Fibroblast of mammary gland (primary cell): ENCODE results near the gene XG.
"Not testable (repeated sequence)": the region's sequence is repeated elsewhere in the genome, so short reads cannot be mapped to it uniquely, and the experiment has no call there.

Source experiments
- DNase-seq: peaks from one replicate; pipeline ENCODE4 v3.0.0-alpha.2; 2010; ENCODE audit warnings: low read depth
- H3K4me3 ChIP-seq: 2 replicates; pipeline ENCODE4 v1.5.1; 2011; ENCODE audit warnings: low read depth, mild to moderate bottlenecking, low read length, moderate library complexity; ENCODE audit not compliant: control insufficient read depth
- TF ChIP-seq, protein P1 (sequence below): conservative IDR thresholded peaks from 2 replicates; pipeline ENCODE4 v1.5.1; 2011; ENCODE audit warnings: low read depth, low read length, inconsistent platforms; ENCODE audit not compliant: control insufficient read depth, insufficient read depth

Gene XG

DNA sequence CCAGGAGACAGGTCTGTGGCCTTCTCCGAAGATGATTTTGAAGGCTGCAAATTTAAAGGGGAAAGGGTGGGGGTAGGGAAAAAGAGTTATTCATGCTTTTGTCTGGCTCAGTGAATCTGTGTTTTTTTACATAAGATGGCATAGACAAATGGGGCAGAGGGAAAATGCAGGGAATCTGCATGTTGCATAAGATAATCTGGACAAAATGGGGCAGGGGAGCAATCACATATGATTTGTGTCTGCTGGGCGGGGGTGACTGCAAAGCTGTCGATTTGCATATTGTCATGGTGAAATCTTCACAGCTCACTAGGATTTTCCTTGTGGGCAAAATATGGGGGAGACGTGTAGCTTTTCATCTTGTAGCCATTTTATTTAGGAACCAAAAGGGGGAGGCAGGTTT is 47.5 kb downstream of the XG start:
- DNase-seq = no peak
- H3K4me3 ChIP-seq = no peak overlapping the region
- TF ChIP-seq, protein P1, sequence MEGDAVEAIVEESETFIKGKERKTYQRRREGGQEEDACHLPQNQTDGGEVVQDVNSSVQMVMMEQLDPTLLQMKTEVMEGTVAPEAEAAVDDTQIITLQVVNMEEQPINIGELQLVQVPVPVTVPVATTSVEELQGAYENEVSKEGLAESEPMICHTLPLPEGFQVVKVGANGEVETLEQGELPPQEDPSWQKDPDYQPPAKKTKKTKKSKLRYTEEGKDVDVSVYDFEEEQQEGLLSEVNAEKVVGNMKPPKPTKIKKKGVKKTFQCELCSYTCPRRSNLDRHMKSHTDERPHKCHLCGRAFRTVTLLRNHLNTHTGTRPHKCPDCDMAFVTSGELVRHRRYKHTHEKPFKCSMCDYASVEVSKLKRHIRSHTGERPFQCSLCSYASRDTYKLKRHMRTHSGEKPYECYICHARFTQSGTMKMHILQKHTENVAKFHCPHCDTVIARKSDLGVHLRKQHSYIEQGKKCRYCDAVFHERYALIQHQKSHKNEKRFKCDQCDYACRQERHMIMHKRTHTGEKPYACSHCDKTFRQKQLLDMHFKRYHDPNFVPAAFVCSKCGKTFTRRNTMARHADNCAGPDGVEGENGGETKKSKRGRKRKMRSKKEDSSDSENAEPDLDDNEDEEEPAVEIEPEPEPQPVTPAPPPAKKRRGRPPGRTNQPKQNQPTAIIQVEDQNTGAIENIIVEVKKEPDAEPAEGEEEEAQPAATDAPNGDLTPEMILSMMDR = no peak

DNA sequence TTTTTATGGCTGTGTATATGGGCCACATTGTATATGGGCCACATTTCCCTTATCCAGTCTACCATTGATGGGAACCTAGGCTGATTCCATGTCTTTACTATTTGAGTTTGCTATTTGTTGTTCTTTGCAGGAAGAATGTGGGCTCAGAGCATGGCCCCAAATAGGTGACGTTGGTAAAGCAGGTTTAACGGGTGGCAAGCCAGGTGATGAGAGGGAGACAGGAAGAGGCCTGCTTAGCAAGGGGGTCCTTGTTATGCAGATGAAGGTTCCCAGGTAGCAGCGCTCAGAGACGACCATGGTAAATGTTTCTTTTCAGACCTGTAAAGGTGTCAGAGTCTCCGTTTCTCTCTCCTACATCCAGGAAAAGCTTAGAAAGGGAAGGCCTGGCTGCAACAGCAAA is 48.1 kb downstream of the XG start:
- not testable (repeated sequence) for DNase-seq, H3K4me3 ChIP-seq

DNA sequence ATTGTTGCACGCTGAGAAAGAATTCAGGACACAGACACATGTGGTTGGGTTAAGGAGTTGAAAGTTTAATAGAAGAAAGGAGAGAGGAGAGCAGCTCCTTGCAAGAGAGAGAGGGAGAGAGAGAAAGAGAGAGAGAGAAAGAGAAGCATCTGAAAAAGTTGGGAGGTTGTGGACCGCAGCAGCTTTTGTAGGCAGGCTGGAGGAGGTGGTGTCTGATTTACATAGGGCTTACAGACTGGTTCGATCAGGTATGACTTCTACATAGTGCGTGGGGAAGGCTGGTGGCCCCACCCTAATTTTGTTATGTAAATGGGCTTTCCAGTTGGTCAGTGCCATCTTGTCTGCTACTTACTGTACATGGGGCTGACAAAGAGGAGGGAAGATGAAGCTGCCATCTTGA is 49.4 kb downstream of the XG start:
- no peak overlapping the region for H3K4me3 ChIP-seq

DNA sequence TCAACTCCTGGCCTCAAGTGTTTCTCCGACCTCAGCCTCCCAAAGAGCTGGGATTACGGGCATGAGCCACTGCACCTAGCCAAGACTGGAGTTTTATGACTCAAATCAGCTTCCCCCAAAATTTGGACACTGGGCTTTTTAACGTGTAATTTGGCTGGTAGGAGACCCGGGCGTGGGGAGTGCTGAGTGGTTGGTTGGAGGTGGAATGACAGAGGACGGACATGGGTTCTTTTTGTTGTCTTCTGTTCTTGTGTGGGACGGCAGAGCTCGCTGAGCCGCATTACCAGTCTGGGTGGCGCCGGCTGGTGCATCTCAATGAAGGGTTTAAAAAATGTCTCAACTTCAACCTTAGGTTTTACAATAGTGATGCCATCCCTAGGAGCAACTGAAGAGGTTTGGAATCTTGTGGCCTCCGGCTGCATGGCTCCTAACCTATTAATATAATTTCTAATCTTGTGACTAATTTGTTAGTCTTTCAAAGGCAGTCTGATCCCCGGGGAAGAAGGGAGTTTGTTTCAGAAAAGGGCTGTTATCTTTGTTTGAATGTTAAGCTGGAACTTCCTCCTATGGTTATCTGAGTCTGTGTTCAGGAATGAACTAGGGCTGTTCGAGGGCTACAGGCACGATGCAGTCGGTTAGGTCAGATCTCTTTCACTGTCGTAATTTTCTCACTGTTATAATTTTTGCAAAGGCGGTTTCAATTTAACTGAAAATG is 50.7 kb downstream of the XG start:
- peak; percentile 17 for DNase-seq
- not testable (repeated sequence) for H3K4me3 ChIP-seq

More for the DNA sequence above, 49.4 kb downstream of the XG start:
- no peak for DNase-seq
- TF ChIP-seq, protein P1 = no peak

DNA sequence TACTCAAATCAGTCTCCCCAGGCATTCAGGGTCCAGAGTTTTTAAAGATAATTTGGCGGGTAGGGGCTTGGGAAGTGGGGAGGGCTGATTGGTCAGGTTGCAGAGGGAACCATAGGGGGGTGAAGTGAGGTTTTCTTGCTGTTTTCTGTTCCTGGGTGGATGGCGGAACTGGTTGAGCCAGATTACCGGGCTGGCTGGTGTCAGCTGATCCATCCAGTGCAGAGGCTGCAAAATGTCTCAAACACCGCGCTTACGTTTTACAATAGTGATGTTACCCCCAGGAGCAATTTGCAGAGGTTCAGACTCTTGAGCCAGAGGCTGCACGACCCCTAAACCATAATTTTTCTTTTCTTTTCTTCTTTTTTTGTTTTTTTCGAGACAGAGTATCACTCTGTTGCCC is 51.6 kb downstream of the XG start:
- not testable (repeated sequence) for DNase-seq, H3K4me3 ChIP-seq

DNA sequence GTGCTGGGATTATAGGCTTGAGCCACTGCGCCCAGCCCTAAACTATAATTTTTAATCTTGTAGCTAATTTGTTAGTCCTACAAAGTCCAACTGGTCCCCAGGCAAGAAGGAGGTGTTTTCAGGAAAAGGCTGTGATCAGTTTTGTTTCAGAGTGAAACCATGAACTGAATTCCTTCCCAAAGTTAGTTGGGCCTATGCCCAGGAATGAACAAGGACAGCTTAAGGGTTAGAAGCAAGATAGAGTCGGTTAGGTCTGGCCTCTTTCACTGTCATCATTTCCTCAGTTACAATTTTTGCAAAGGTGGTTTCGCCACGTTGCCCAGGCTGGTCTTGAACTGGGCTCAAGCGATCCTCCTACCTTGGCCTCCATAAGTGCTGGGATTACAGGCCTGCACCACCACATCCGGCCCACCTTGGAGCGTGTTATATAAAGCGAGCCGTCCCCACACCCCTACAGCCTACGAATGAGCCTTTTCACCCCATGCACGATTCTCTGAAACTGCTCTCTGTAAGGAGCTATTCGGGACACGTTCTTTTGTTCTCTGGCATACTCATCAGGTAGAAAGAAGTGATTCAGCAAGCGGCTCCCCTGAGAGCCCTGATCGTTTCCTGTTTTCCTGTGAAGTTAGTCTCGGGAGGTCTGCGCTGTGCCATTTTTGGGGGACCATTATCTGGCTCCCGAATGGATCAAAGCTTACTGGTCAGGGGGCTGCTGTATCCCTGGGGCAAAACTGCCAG is 52.4 kb downstream of the XG start:
- peak; percentile 59 for DNase-seq
- not testable (repeated sequence) for H3K4me3 ChIP-seq

DNA sequence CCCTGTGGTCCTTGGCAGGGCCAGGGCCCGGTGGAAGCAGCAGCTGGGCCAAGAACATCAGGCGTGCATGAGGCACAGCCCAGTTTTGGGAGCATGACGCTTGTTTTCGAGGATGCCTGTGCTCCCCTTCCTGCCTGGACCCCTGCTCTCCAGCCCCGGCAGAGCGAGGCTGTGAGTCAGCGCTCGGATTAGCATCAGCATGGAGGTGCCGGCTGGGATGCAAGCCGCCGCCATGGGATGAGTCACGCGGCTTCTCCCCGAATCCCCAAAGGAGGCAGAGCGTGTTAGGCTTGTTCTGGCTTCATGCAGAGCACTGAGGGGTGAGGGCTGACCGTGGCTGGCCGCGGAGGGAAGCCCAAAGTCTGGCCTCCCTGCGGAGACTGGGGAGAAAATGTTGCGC is 53.0 kb downstream of the XG start:
- DNase-seq = peak; percentile 88
- not testable (repeated sequence) for H3K4me3 ChIP-seq

DNA sequence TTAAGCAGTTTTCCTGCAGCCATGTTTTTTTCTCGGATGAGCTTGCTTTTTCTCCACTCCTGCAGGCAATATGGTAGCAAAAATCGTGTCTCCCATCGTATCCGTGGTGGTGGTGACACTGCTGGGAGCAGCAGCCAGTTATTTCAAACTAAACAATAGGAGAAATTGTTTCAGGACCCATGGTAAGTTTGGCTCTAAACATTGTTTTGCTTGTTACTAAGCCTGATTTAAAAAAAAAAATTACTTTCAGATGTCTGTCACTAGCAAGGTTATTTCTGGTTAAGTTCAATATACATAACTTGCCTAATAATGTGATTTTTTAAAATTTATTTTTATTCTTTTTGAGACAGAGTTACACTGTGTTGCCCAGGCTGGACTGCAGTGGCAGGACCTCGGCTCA is 59.4 kb downstream of the XG start:
- TF ChIP-seq, protein P1 = no peak
- peak; percentile 22 for DNase-seq
- no peak overlapping the region for H3K4me3 ChIP-seq

DNA sequence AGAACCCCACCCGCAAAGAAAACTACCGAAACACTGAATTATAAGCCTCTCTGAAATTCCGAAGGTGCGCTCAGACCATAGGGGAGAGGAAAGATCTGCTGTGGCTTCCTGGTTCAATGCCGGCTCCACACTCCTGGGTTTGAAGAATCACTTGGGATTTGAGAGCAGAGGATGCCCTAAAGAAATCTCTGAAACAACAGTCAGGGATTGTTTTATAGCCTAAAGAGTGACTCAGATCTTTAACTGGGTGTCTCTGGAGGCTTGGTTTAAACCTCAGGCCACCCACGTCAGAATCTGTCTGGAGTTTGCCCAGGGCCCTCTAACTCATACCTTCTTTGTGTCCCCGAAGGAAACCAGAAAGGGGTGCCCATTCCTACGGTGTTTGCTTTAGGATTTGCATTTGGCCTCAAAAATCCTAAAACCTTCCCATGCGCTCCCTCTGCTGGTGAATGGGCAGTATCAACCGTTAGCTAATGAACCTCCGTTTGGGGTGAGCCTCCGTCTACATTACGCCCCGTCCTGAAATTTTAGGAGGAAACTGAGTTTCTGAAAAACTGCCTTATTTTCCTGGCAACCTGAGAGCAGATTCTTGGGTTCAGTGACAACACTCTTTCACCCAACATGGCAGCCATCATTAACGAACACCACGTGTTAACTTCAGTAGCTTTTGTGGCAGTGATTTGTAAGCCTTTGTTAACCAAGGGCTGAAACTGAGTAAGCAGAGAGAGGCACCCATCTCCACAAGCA is 60.5 kb downstream of the XG start:
- TF ChIP-seq, protein P1 = peak; percentile 65
- not testable (repeated sequence) for H3K4me3 ChIP-seq
- DNase-seq = peak; percentile 60
